ENCODE results near the gene SMARCA4. TPM values are rescaled to one million over a fixed set of nuclear protein-coding genes. Genes with fewer than 3 reads are reported as not detected.

Gene SMARCA4
- total RNA-seq, 4 donors from 2014 or later, result 42.4 to 89.9 (median 57.8) TPM

DNA sequence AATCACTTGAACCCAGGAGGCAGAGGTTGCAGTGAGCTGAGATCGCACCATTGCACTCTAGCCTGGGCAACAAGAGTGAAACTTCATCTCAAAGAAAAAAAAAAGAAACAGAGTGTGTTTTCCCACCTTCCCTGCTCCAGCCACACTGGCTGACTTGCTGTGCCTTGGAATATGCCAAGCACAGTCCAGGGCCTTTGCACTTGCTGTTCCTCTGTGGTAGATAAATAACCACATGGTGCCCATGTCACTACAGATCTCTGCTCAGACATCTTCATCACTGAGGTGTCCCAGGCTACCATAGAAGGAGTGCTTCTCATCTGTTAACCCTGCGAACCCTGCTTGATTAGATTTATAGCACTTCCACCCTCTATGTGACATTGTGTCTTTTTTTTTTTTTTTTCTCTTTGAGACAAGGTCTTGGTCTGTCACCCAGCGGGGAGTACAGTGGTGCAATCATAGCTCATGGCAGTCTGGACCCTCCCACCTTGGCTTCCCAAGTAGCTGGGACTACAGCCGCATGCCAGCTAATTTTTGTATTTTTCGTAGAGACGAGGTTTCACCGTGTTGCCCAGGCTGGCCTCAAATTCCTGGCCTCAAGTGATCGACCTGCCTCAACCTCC, 10.4 kb downstream of the SMARCA4 start:
- TF ChIP-seq CTCF (IDR thresholded peaks at IDR 0.05), result no peak
- ATAC-seq (ENCODE audit: low FRiP score), result no peak
- no peak for DNase-seq (ENCODE audit: low spot score)

GRCh38 chr19:10975374-10976130, 14.7 kb downstream of the SMARCA4 start:
- no peak for DNase-seq (ENCODE audit: low spot score)
- peak; percentile 49 for ATAC-seq (ENCODE audit: low FRiP score)
- TF ChIP-seq CTCF (IDR thresholded peaks at IDR 0.05), result no peak

GRCh38 chr19:10976131-10976892, 15.5 kb downstream of the SMARCA4 start:
- no peak for DNase-seq (ENCODE audit: low spot score)
- no peak for TF ChIP-seq CTCF (IDR thresholded peaks at IDR 0.05)
- ATAC-seq (ENCODE audit: low FRiP score), result no peak

DNA sequence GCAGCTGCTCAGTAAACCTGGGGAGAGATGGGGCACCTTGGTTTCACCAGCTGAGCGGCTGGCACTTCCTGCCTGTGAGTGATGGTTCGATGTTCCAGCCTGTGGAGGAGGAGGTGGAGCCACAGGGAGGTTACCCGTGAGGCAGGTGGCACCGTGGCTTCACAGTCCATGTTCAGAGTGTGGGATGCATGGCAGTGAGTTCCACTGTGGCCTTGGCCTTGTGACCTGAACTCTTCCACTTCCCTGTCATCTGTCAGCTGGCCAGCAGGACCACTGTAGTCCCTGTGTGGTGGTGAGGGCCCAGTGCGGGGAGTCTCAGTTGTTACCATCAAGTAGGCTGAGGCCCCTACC, 16.9 kb downstream of the SMARCA4 start:
- ATAC-seq (ENCODE audit: low FRiP score), result peak; percentile 18
- no peak for TF ChIP-seq CTCF (IDR thresholded peaks at IDR 0.05)

GRCh38 chr19:10979951-10980381, 19.1 kb downstream of the SMARCA4 start:
- no peak for TF ChIP-seq CTCF (IDR thresholded peaks at IDR 0.05)
- ATAC-seq (ENCODE audit: low FRiP score), result no peak
- DNase-seq (ENCODE audit: low spot score), result no peak

More for the DNA sequence above, 16.9 kb downstream of the SMARCA4 start:
- no peak for DNase-seq (ENCODE audit: low spot score)

- TF ChIP-seq CTCF (IDR thresholded peaks at IDR 0.05), result no peak
- DNase-seq (ENCODE audit: low spot score) (no peak), ATAC-seq (ENCODE audit: low FRiP score) (no peak)
Measured at GRCh38 chr19:10981252-10981895, 20.5 kb downstream of the SMARCA4 start.

Measured in omental fat pad (tissue), 4 donors.